Activated CD8-positive, alpha-beta memory T cell treated with anti-CD3 and anti-CD28 coated beads, Interleukin-2, amount 10 ng/mL, durations not matched to agents 7 days and 5 days (primary cell): ENCODE results near the gene CLEC4A. TPM values are rescaled to one million over a fixed set of nuclear protein-coding genes. Genes with fewer than 3 reads are reported as not detected.
"Not testable (repeated sequence)": the region's sequence is repeated elsewhere in the genome, so short reads cannot be mapped to it uniquely, and the experiment has no call there.

Experiments used
- ATAC-seq: fragments of 150-1000 bp; cut with Tn5 transposase; one replicate; pipeline ENCODE4 v1.10.0; 2021; ENCODE audit warnings: moderate library complexity
- CTCF ChIA-PET: fragments of 350-600 bp; sonication (Branson Sonifier 250); formaldehyde crosslinking; loops from one replicate; lab custom pipeline; 2021; ENCODE audit warnings: antibody characterized with exemption; lab: Charles Lee
- DNase-seq: peaks from one replicate; pipeline ENCODE4 v3.0.0-alpha.2; 2020
- H3K27ac Mint-ChIP-seq: one replicate; pipeline ENCODE4 v1.8.0; 2021; ENCODE audit warnings: mild to moderate bottlenecking, mixed read lengths
- H3K27me3 Mint-ChIP-seq: one replicate; pipeline ENCODE4 v1.8.0; 2021; ENCODE audit warnings: mixed read lengths
- H3K36me3 Mint-ChIP-seq: one replicate; pipeline ENCODE4 v1.8.0; 2021; ENCODE audit warnings: mild to moderate bottlenecking, mixed read lengths
- H3K4me1 Mint-ChIP-seq: one replicate; pipeline ENCODE4 v1.8.0; 2021; ENCODE audit warnings: mixed read lengths
- H3K4me3 Mint-ChIP-seq: one replicate; pipeline ENCODE4 v1.8.0; 2021; ENCODE audit warnings: mild to moderate bottlenecking, moderate library complexity, mixed read lengths
- H3K9me3 Mint-ChIP-seq: one replicate; pipeline ENCODE4 v1.8.0; 2022; ENCODE audit warnings: low read depth, mixed read lengths
- total RNA-seq, 2 experiments: library from RNA; stranded (reverse); gene quantifications; one replicate each; pipeline ENCODE4 v1.2.3, GENCODE V29; 2021

The CLEC4A gene
- total RNA-seq: under 1 TPM; 0.19 to 0.79 TPM

GRCh38 chr12:8123124-8123912 lies at the start of gene CLEC4A:
TSS of gene CLEC4A (plus strand) at chr12:8123617. CDS start at chr12:8123879, 262 bp downstream.
- no peak within 1 kb of the TSS for H3K4me3 Mint-ChIP-seq
- ATAC-seq: no peak
- H3K27me3 Mint-ChIP-seq: no peaks in the 10 kb centered on the region
- DNase-seq: no peak
- H3K36me3 Mint-ChIP-seq: no peaks in the 10 kb centered on the region
- no peak within 1 kb of the TSS for H3K27ac Mint-ChIP-seq
- CTCF ChIA-PET: no interaction called here
- H3K4me1 Mint-ChIP-seq: peaks cover 6% of the 10 kb centered on the region
- H3K9me3 Mint-ChIP-seq: no peaks in the 10 kb centered on the region

- Mint-ChIP-seq H3K36me3 (no peaks in the 10 kb centered on the region), H3K27ac (no peak overlapping the region), H3K4me1 (peaks cover 25% of the 10 kb centered on the region), H3K4me3 (no peak overlapping the region), H3K9me3 (no peaks in the 10 kb centered on the region), H3K27me3 (no peaks in the 10 kb centered on the region)
- CTCF ChIA-PET: interaction anchor here (1.1 to 5.9 kb wide), 3 partner anchors 30 to 38 kb away, joined by 4 to 69 read pairs (median 13); no protein-coding TSS in a partner anchor
- no peak for ATAC-seq
- no peak for DNase-seq
Observed at GRCh38 chr12:8075935-8076334, 47.5 kb upstream of the CLEC4A start.

- H3K4me3 Mint-ChIP-seq: no peak overlapping the region
- CTCF ChIA-PET: interaction anchor here (1.1 to 5.9 kb wide), 3 partner anchors 11 to 44 kb away, joined by 3 to 69 read pairs (median 25); partner anchors contain the start of genes C3AR1 and FOXJ2
- DNase-seq (no peak), ATAC-seq (no peak)
- no peaks in the 10 kb centered on the region for H3K9me3 Mint-ChIP-seq
- H3K27me3 Mint-ChIP-seq: no peaks in the 10 kb centered on the region
- H3K27ac Mint-ChIP-seq: no peak overlapping the region
- H3K36me3 Mint-ChIP-seq: no peaks in the 10 kb centered on the region
- H3K4me1 Mint-ChIP-seq: peaks cover 29% of the 10 kb centered on the region
Observed at GRCh38 chr12:8076366-8076765, 47.1 kb upstream of the CLEC4A start.

GRCh38 chr12:8077207-8077606 lies 46.2 kb upstream of the CLEC4A start:
- H3K4me3 Mint-ChIP-seq: no peak overlapping the region
- H3K9me3 Mint-ChIP-seq: no peaks in the 10 kb centered on the region
- H3K27ac Mint-ChIP-seq: no peak overlapping the region
- H3K27me3 Mint-ChIP-seq: no peaks in the 10 kb centered on the region
- peaks cover 29% of the 10 kb centered on the region for H3K4me1 Mint-ChIP-seq
- H3K36me3 Mint-ChIP-seq: no peaks in the 10 kb centered on the region
- CTCF ChIA-PET: interaction anchor here (0.7 to 5.9 kb wide), 7 partner anchors 12 to 217 kb away, joined by 3 to 69 read pairs (median 11); partner anchors contain the start of genes C3AR1 and FOXJ2
- no peak for ATAC-seq
- no peak for DNase-seq

- ATAC-seq: no peak
- DNase-seq: peak; percentile 71
- Mint-ChIP-seq H3K27ac (no peak overlapping the region), H3K9me3 (no peaks in the 10 kb centered on the region), H3K4me3 (no peak overlapping the region), H3K27me3 (no peaks in the 10 kb centered on the region), H3K36me3 (peaks cover 8% of the 10 kb centered on the region), H3K4me1 (peaks cover 32% of the 10 kb centered on the region)
- CTCF ChIA-PET: interaction anchor here (0.7 to 5.9 kb wide), 24 partner anchors 8 to 965 kb away, joined by 3 to 69 read pairs (median 7); partner anchors contain the start of genes C3AR1 and FOXJ2
Observed at GRCh38 chr12:8078398-8078797, 45.0 kb upstream of the CLEC4A start.

GRCh38 chr12:8078916-8079315 lies 44.5 kb upstream of the CLEC4A start:
- DNase-seq (no peak), ATAC-seq (no peak)
- CTCF ChIA-PET: interaction anchor here (0.9 to 5.9 kb wide), 17 partner anchors 9 to 869 kb away, joined by 3 to 69 read pairs (median 8); partner anchors contain the start of genes C3AR1 and FOXJ2
- H3K27ac Mint-ChIP-seq: peak overlapping the region; percentile 17
- H3K4me3 Mint-ChIP-seq: no peak overlapping the region
- H3K4me1 Mint-ChIP-seq: peaks cover 35% of the 10 kb centered on the region
- H3K36me3 Mint-ChIP-seq: peaks cover 8% of the 10 kb centered on the region
- H3K27me3 Mint-ChIP-seq: no peaks in the 10 kb centered on the region
- no peaks in the 10 kb centered on the region for H3K9me3 Mint-ChIP-seq

- peak overlapping the region; percentile 5 for H3K27ac Mint-ChIP-seq
- no peaks in the 10 kb centered on the region for H3K9me3 Mint-ChIP-seq
- no peak for ATAC-seq
- peaks cover 13% of the 10 kb centered on the region for H3K36me3 Mint-ChIP-seq
- CTCF ChIA-PET: interaction anchor here (1.2 to 5.9 kb wide), 4 partner anchors 10 to 147 kb away, joined by 4 to 69 read pairs (median 10); partner anchors contain the start of gene FOXJ2
- no peaks in the 10 kb centered on the region for H3K27me3 Mint-ChIP-seq
- peaks cover 44% of the 10 kb centered on the region for H3K4me1 Mint-ChIP-seq
- peak overlapping the region; percentile 0 for H3K4me3 Mint-ChIP-seq
- DNase-seq: no peak
Observed at GRCh38 chr12:8080120-8080519, 43.3 kb upstream of the CLEC4A start.

- H3K36me3 Mint-ChIP-seq: peaks cover 19% of the 10 kb centered on the region
- CTCF ChIA-PET: interaction anchor here (0.7 to 5.9 kb wide), 3 partner anchors 12 to 218 kb away, joined by 3 to 69 read pairs (median 4); no protein-coding TSS in a partner anchor
- H3K9me3 Mint-ChIP-seq: no peaks in the 10 kb centered on the region
- ATAC-seq: no peak
- DNase-seq: peak; percentile 57
- H3K27me3 Mint-ChIP-seq: no peaks in the 10 kb centered on the region
- peak overlapping the region; percentile 100 for H3K4me3 Mint-ChIP-seq
- peaks cover 53% of the 10 kb centered on the region for H3K4me1 Mint-ChIP-seq
- peak overlapping the region; percentile 100 for H3K27ac Mint-ChIP-seq
Observed at GRCh38 chr12:8081251-8081920, 42.0 kb upstream of the CLEC4A start.

GRCh38 chr12:8082808-8083100 lies 40.7 kb upstream of the CLEC4A start:
- no peaks in the 10 kb centered on the region for H3K9me3 Mint-ChIP-seq

GRCh38 chr12:8084351-8084750 lies 39.1 kb upstream of the CLEC4A start:
- CTCF ChIA-PET: interaction anchor here (1.8 kb wide), 1 partner anchor 25 kb away, joined by 8 read pairs; no protein-coding TSS in a partner anchor
- H3K27me3 Mint-ChIP-seq: not testable (repeated sequence)

More at GRCh38 chr12:8082808-8083100, 40.7 kb upstream of the CLEC4A start:
- DNase-seq: no peak
- Mint-ChIP-seq H3K27ac (peak overlapping the region; percentile 100), H3K27me3 (no peaks in the 10 kb centered on the region), H3K36me3 (peaks cover 22% of the 10 kb centered on the region), H3K4me3 (peak overlapping the region; percentile 100), H3K4me1 (peaks cover 58% of the 10 kb centered on the region)
- CTCF ChIA-PET: interaction anchor here (0.6 to 1.8 kb wide), 5 partner anchors 17 to 275 kb away, joined by 3 to 8 read pairs (median 3); partner anchors contain the start of gene C3AR1
- ATAC-seq: no peak

GRCh38 chr12:8087666-8088065 lies 35.8 kb upstream of the CLEC4A start:
- no peak for DNase-seq
- ATAC-seq: no peak
- peak overlapping the region; percentile 93 for H3K27ac Mint-ChIP-seq
- no peaks in the 10 kb centered on the region for H3K27me3 Mint-ChIP-seq
- CTCF ChIA-PET: interaction anchor here (0.7 to 1.8 kb wide), 8 partner anchors 9 to 154 kb away, joined by 3 to 13 read pairs (median 5); no protein-coding TSS in a partner anchor
- H3K4me3 Mint-ChIP-seq: peak overlapping the region; percentile 72
- peaks cover 54% of the 10 kb centered on the region for H3K36me3 Mint-ChIP-seq
- peaks cover 51% of the 10 kb centered on the region for H3K4me1 Mint-ChIP-seq
- H3K9me3 Mint-ChIP-seq: no peaks in the 10 kb centered on the region

More at GRCh38 chr12:8084351-8084750, 39.1 kb upstream of the CLEC4A start:
- Mint-ChIP-seq H3K36me3 (peaks cover 32% of the 10 kb centered on the region), H3K27ac (peak overlapping the region; percentile 77), H3K4me3 (peak overlapping the region; percentile 100), H3K4me1 (peaks cover 61% of the 10 kb centered on the region)
- H3K9me3 Mint-ChIP-seq, ATAC-seq: not testable (repeated sequence)
- DNase-seq: peak; percentile 48

- H3K4me1 Mint-ChIP-seq: peaks cover 48% of the 10 kb centered on the region
- no peaks in the 10 kb centered on the region for H3K9me3 Mint-ChIP-seq
- peaks cover 58% of the 10 kb centered on the region for H3K36me3 Mint-ChIP-seq
- CTCF ChIA-PET: interaction anchor here (1.3 to 1.8 kb wide), 8 partner anchors 10 to 155 kb away, joined by 3 to 13 read pairs (median 5); no protein-coding TSS in a partner anchor
- no peaks in the 10 kb centered on the region for H3K27me3 Mint-ChIP-seq
- peak overlapping the region; percentile 93 for H3K27ac Mint-ChIP-seq
- DNase-seq: peak; percentile 74
- H3K4me3 Mint-ChIP-seq: peak overlapping the region; percentile 72
- ATAC-seq: peak; percentile 89
Observed at GRCh38 chr12:8088574-8088973, 34.8 kb upstream of the CLEC4A start.

GRCh38 chr12:8089277-8089676 lies 34.1 kb upstream of the CLEC4A start:
- Mint-ChIP-seq H3K36me3 (peaks cover 63% of the 10 kb centered on the region), H3K27ac (peak overlapping the region; percentile 93), H3K4me1 (peaks cover 42% of the 10 kb centered on the region)
- not testable (repeated sequence) for DNase-seq, H3K9me3 Mint-ChIP-seq, H3K4me3 Mint-ChIP-seq, H3K27me3 Mint-ChIP-seq, ATAC-seq
- CTCF ChIA-PET: interaction anchor here (1.5 to 1.8 kb wide), 3 partner anchors 10 to 90 kb away, joined by 3 to 8 read pairs (median 4); no protein-coding TSS in a partner anchor
